ENCODE data around the gene CHST6. TPM values are rescaled to one million over a fixed set of nuclear protein-coding genes. Genes with fewer than 3 reads are reported as not detected.
"Not testable (repeated sequence)": the region's sequence is repeated elsewhere in the genome, so short reads cannot be mapped to it uniquely, and the experiment has no call there.

CHST6 gene
- total and polyA plus RNA-seq, 2 of the 8 experiments (the other 6 are each of a cell fraction or from before 2014, with no cell fraction given), result 18.2 to 25.4 TPM

DNA sequence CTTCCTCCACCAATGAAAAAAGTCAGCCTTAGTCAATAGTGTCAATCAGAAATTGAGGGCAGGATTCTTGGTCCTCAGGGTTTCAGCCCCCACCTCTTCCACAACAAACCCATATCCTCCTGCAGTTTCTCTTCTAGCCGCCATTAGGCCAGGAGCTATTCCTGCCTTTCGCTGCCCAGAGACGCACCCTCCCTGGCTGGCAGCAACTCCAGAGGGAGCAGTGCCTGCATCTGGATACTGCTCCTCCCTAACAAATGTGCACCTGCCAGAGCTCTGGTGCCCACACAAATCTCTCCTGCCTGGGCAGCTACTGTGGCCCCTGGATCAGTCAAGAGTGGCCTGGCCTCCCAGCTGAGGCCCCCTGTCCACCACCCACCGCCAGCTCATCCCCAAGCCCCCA lies 38.8 kb downstream of the CHST6 start:
- not testable (repeated sequence) for H3K14ac ChIP-seq (ENCODE audit: insufficient read length); H3K4me1 ChIP-seq (replicated peaks in 1 of 4; ENCODE audit: control insufficient read depth in 3 of 4, insufficient read depth in 4 of 4, low read length in 3 of 4); H2AK5ac ChIP-seq (ENCODE audit: low read depth, low read length); H3K4me2 ChIP-seq (ENCODE audit: insufficient read depth in 1 of 2, low read depth in 2 of 2, low read length in 2 of 2); DNase-seq (ENCODE audit: low read depth in 1 of 2, low spot score in 2 of 2); H3K9ac ChIP-seq (replicated peaks in 1 of 4; ENCODE audit: extremely low read depth in 1 of 4, low read depth in 3 of 4, low read length in 3 of 4); H3K9me3 ChIP-seq (ENCODE audit: insufficient read depth in 2 of 2, low read depth in 1 of 2, low read length in 1 of 2); H3K18ac ChIP-seq (ENCODE audit: extremely low read depth, low read length); H3K27me3 ChIP-seq (replicated peaks in 1 of 4; ENCODE audit: control insufficient read depth in 3 of 4, extremely low read depth in 1 of 4, insufficient read depth in 3 of 4, low read length in 3 of 4); H4K8ac ChIP-seq (ENCODE audit: extremely low read depth, insufficient read depth, low read length); H3K4ac ChIP-seq (replicated peaks; ENCODE audit: insufficient read length, low read depth, low read length); H3K27ac ChIP-seq (ENCODE audit: low read depth, low read length); H4K5ac ChIP-seq (ENCODE audit: insufficient read length, low read depth, low read length); H3K23ac ChIP-seq (ENCODE audit: insufficient read length); H3K36me3 ChIP-seq (ENCODE audit: control insufficient read depth in 2 of 4, insufficient read depth in 4 of 4, low read length in 3 of 4); H2AFZ ChIP-seq (ENCODE audit: low read length); H2BK20ac ChIP-seq (ENCODE audit: low read length); H2BK5ac ChIP-seq (ENCODE audit: low read depth, low read length); H4K91ac ChIP-seq (replicated peaks; ENCODE audit: insufficient read length, low read length); H2BK15ac ChIP-seq (ENCODE audit: low read length); H2BK12ac ChIP-seq (ENCODE audit: low read depth, low read length); H3K23me2 ChIP-seq (ENCODE audit: low read depth, low read length); H3K4me3 ChIP-seq (ENCODE audit: extremely low read depth in 1 of 4, insufficient read depth in 2 of 4, low read depth in 3 of 4, low read length in 4 of 4); FAIRE-seq; H3K56ac ChIP-seq (replicated peaks; ENCODE audit: insufficient read length, low read depth, low read length); H2BK120ac ChIP-seq (replicated peaks; ENCODE audit: low read depth, low read length)
- WGBS, 2 experiments (ENCODE audit: extremely low coverage in 1 of 2, insufficient coverage in 1 of 2, insufficient read length in 1 of 2, insufficient replicate concordance in 2 of 2, low coverage in 1 of 2, low lambda C conversion rate in 2 of 2, missing lambda C conversion rate in 1 of 2), result 79% methylated on average over 4 of the region's 4 CpGs; no CpG with 5 or more reads in 1 of the 2 experiments
- H3K79me2 ChIP-seq (ENCODE audit: control insufficient read depth in 1 of 2, insufficient read depth in 2 of 2, low read length in 2 of 2), result peaks cover 12 to 90% of the 10 kb centered on the region in 2 experiments
- H3K79me1 ChIP-seq (ENCODE audit: low read depth, low read length), result peaks cover 13% of the 10 kb centered on the region
- POLR2A ChIA-PET (ENCODE audit: partially characterized antibody), result interaction anchor here (0.9 to 3.7 kb wide), 3 partner anchors 12 to 38 kb away, joined by 3 to 21 read pairs (median 9); partner anchors contain the start of gene CFDP1
- H4K20me1 ChIP-seq (replicated peaks in 1 of 2; ENCODE audit: control insufficient read depth in 1 of 2, insufficient read depth in 2 of 2, low read length in 2 of 2), result peaks cover 7 to 25% of the 10 kb centered on the region in 2 experiments
- CTCF ChIA-PET (ENCODE audit: partially characterized antibody), result interaction anchor here (1.0 to 2.4 kb wide), 10 partner anchors 9 to 133 kb away, joined by 3 to 16 read pairs (median 4); partner anchors contain the start of gene TMEM170A
